ENCODE results near the gene IL2RA.

Gene IL2RA

GRCh38 chr10:6079044-6079443, 16.9 kb upstream of the IL2RA start:
- no peaks in the 10 kb centered on the region for H3K4me1 ChIP-seq (ENCODE audit: insufficient read depth, low read length)
- H3K4me3 ChIP-seq (ENCODE audit: low read length): no peak overlapping the region
- H3K36me3 ChIP-seq (ENCODE audit: insufficient read depth, low read depth, low read length): no peaks in the 10 kb centered on the region
- no peaks in the 10 kb centered on the region; the same call in 1 of the 2 replicates for H3K27me3 ChIP-seq (ENCODE audit: insufficient read depth, low read length)
- H3K9ac ChIP-seq (ENCODE audit: low read depth, low read length): no peak overlapping the region
- no peak overlapping the region for H3K27ac ChIP-seq (ENCODE audit: low read length)
- H3K9me3 ChIP-seq (ENCODE audit: insufficient read depth, low read depth, low read length): no peaks in the 10 kb centered on the region

DNA sequence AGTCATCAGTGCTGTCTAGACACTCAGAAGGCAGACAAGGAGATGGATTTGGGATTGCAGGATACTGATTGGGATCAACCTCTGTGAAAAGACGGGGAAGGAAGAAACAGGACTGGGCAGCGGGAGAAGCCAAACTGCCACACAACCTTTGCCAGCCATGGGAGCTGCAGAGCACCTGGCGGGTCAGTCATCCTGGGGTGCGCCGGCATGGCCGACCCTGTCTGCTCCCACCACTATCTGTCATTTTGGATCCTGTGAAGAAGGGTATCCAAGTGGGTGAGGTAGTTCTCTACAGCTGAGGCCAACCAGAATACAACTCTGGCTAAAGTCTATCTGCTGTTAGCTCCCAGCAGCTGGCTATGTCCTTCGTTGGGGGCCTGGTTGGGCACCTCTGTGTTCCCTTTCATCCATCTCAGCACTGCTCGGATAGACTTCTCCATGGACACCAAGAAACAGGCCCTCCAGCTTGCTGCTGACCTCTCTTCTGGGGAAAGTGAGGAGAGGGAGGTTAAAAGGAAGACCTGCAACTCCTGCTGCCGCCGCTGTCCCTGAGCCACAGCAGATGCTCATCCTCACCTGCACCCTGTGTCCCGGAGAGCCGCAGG, 15.0 kb upstream of the IL2RA start:
- Histone ChIP-seq H3K4me1 (ENCODE audit: insufficient read depth, low read length) (no peaks in the 10 kb centered on the region), H3K36me3 (ENCODE audit: insufficient read depth, low read depth, low read length) (no peaks in the 10 kb centered on the region), H3K9me3 (ENCODE audit: insufficient read depth, low read depth, low read length) (no peaks in the 10 kb centered on the region), H3K9ac (ENCODE audit: low read depth, low read length) (no peak overlapping the region), H3K27ac (ENCODE audit: low read length) (no peak overlapping the region), H3K4me3 (ENCODE audit: low read length) (no peak overlapping the region), H3K27me3 (ENCODE audit: insufficient read depth, low read length) (no peaks in the 10 kb centered on the region; the same call in 1 of the 2 replicates)

DNA sequence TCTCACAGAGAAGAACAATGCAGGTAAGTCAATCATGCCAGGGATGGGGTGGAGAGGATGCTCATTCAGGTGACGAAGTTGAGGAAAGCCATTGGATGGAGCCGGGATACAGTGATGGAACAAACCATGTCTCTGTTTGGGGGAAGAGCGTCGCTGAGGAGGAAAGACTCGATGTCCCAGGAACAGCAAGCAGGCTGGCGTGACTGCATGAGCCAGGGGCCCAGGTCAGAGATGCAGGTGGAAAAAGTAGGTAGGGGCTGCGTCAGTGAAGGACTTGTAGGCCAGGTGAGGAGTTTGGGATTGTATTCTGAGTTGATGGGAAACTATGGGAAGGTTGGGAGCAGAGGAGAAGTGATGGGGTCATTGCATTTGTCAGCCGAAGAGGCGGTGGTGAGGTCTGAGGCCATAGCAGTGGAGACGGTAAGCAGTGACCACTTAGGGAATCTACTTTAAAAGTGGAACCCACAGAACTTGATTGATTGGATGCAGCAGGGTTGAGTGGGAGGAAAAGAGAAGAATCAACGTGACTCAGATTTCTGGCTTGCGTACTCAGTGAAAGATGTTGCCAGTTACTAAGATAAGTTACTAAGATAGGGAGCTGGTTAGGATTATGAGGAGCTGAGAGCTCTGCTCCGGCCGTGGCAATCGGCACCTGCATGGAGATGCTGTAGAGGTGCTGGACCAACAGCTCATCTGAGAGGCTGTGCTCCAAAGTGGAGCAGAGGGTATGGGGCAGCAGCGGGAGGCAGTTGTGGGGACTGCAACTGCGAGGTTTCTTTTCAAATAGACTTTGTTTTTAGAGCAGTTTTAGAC, 12.5 kb upstream of the IL2RA start:
- Histone ChIP-seq H3K36me3 (ENCODE audit: insufficient read depth, low read depth, low read length) (no peaks in the 10 kb centered on the region), H3K9ac (ENCODE audit: low read depth, low read length) (no peak overlapping the region), H3K4me3 (ENCODE audit: low read length) (no peak overlapping the region), H3K9me3 (ENCODE audit: insufficient read depth, low read depth, low read length) (no peaks in the 10 kb centered on the region), H3K27me3 (ENCODE audit: insufficient read depth, low read length) (no peaks in the 10 kb centered on the region; the same call in 1 of the 2 replicates), H3K27ac (ENCODE audit: low read length) (no peak overlapping the region), H3K4me1 (ENCODE audit: insufficient read depth, low read length) (no peaks in the 10 kb centered on the region)

GRCh38 chr10:6072215-6072934, 10.2 kb upstream of the IL2RA start:
- Histone ChIP-seq H3K36me3 (ENCODE audit: insufficient read depth, low read depth, low read length) (no peaks in the 10 kb centered on the region), H3K9me3 (ENCODE audit: insufficient read depth, low read depth, low read length) (no peaks in the 10 kb centered on the region), H3K4me1 (ENCODE audit: insufficient read depth, low read length) (no peaks in the 10 kb centered on the region), H3K9ac (ENCODE audit: low read depth, low read length) (no peak overlapping the region), H3K27me3 (ENCODE audit: insufficient read depth, low read length) (no peaks in the 10 kb centered on the region; the same call in 1 of the 2 replicates), H3K4me3 (ENCODE audit: low read length) (no peak overlapping the region), H3K27ac (ENCODE audit: low read length) (no peak overlapping the region)

GRCh38 chr10:6071181-6072175, 9.3 kb upstream of the IL2RA start:
- H3K4me1 ChIP-seq (ENCODE audit: insufficient read depth, low read length): no peaks in the 10 kb centered on the region
- no peak overlapping the region for H3K4me3 ChIP-seq (ENCODE audit: low read length)
- H3K36me3 ChIP-seq (ENCODE audit: insufficient read depth, low read depth, low read length): no peaks in the 10 kb centered on the region
- no peak overlapping the region for H3K9ac ChIP-seq (ENCODE audit: low read depth, low read length)
- no peaks in the 10 kb centered on the region for H3K9me3 ChIP-seq (ENCODE audit: insufficient read depth, low read depth, low read length)
- no peaks in the 10 kb centered on the region; the same call in 1 of the 2 replicates for H3K27me3 ChIP-seq (ENCODE audit: insufficient read depth, low read length)
- no peak overlapping the region for H3K27ac ChIP-seq (ENCODE audit: low read length)

- Histone ChIP-seq H3K9ac (ENCODE audit: low read depth, low read length) (no peak overlapping the region), H3K36me3 (ENCODE audit: insufficient read depth, low read depth, low read length) (no peaks in the 10 kb centered on the region)
Measured at GRCh38 chr10:6070660-6071059, 8.5 kb upstream of the IL2RA start.

GRCh38 chr10:6069081-6069931, 7.1 kb upstream of the IL2RA start:
- no peaks in the 10 kb centered on the region for H3K4me1 ChIP-seq (ENCODE audit: insufficient read depth, low read length)
- H3K27me3 ChIP-seq (ENCODE audit: insufficient read depth, low read length): no peaks in the 10 kb centered on the region
- H3K9me3 ChIP-seq (ENCODE audit: insufficient read depth, low read depth, low read length): no peaks in the 10 kb centered on the region
- no peak overlapping the region for H3K4me3 ChIP-seq (ENCODE audit: low read length)
- no peaks in the 10 kb centered on the region for H3K36me3 ChIP-seq (ENCODE audit: insufficient read depth, low read depth, low read length)
- H3K9ac ChIP-seq (ENCODE audit: low read depth, low read length): no peak overlapping the region
- H3K27ac ChIP-seq (ENCODE audit: low read length): no peak overlapping the region

More at GRCh38 chr10:6070660-6071059, 8.5 kb upstream of the IL2RA start:
- Histone ChIP-seq H3K9me3 (ENCODE audit: insufficient read depth, low read depth, low read length) (no peaks in the 10 kb centered on the region), H3K27me3 (ENCODE audit: insufficient read depth, low read length) (no peaks in the 10 kb centered on the region; the same call in 1 of the 2 replicates), H3K27ac (ENCODE audit: low read length) (no peak overlapping the region), H3K4me1 (ENCODE audit: insufficient read depth, low read length) (no peaks in the 10 kb centered on the region), H3K4me3 (ENCODE audit: low read length) (no peak overlapping the region)

GRCh38 chr10:6068422-6068821, 6.3 kb upstream of the IL2RA start:
- Histone ChIP-seq H3K9me3 (ENCODE audit: insufficient read depth, low read depth, low read length) (no peaks in the 10 kb centered on the region), H3K27ac (ENCODE audit: low read length) (no peak overlapping the region), H3K4me1 (ENCODE audit: insufficient read depth, low read length) (no peaks in the 10 kb centered on the region), H3K27me3 (ENCODE audit: insufficient read depth, low read length) (no peaks in the 10 kb centered on the region), H3K4me3 (ENCODE audit: low read length) (no peak overlapping the region), H3K36me3 (ENCODE audit: insufficient read depth, low read depth, low read length) (no peaks in the 10 kb centered on the region), H3K9ac (ENCODE audit: low read depth, low read length) (no peak overlapping the region)

DNA sequence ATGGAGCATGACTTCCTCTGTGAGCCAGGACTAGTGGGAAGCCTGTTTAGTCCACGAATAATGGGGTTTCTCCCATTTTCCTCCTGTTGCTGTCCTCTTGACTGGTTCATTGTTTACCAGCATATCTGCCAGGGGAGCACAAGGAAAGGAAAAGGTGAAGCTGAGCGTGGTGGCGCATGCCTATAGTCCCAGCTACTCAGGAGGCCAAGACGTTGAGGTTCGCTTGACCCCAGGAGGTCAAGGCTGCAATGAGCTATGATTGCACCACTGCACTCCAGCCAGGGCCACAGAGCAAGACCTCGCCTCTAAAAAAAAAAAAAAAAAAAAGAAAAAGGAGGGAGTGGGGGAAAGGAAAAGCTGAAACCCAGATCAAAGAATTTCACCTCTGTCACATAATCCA, 5.8 kb upstream of the IL2RA start:
- Histone ChIP-seq H3K4me3 (ENCODE audit: low read length) (no peak overlapping the region), H3K27ac (ENCODE audit: low read length) (no peak overlapping the region), H3K27me3 (ENCODE audit: insufficient read depth, low read length) (no peaks in the 10 kb centered on the region), H3K36me3 (ENCODE audit: insufficient read depth, low read depth, low read length) (no peaks in the 10 kb centered on the region), H3K4me1 (ENCODE audit: insufficient read depth, low read length) (no peaks in the 10 kb centered on the region), H3K9ac (ENCODE audit: low read depth, low read length) (no peak overlapping the region), H3K9me3 (ENCODE audit: insufficient read depth, low read depth, low read length) (no peaks in the 10 kb centered on the region)

GRCh38 chr10:6067457-6067856, 5.3 kb upstream of the IL2RA start:
- Histone ChIP-seq H3K27ac (ENCODE audit: low read length) (no peak overlapping the region), H3K27me3 (ENCODE audit: insufficient read depth, low read length) (no peaks in the 10 kb centered on the region), H3K9me3 (ENCODE audit: insufficient read depth, low read depth, low read length) (no peaks in the 10 kb centered on the region), H3K4me3 (ENCODE audit: low read length) (no peak overlapping the region), H3K9ac (ENCODE audit: low read depth, low read length) (no peak overlapping the region), H3K4me1 (ENCODE audit: insufficient read depth, low read length) (no peaks in the 10 kb centered on the region), H3K36me3 (ENCODE audit: insufficient read depth, low read depth, low read length) (no peaks in the 10 kb centered on the region)

Data from iPS-20b (cell line).